Measurements from ENCODE around the gene NAT8L. TPM values are rescaled to one million over a fixed set of nuclear protein-coding genes. Genes with fewer than 3 reads are reported as not detected.
"Not testable (repeated sequence)": the region's sequence is repeated elsewhere in the genome, so short reads cannot be mapped to it uniquely, and the experiment has no call there.

Gene NAT8L
- total RNA-seq = under 1 TPM; under 0.01 to 0.45 (median 0.20) TPM

- DNase-seq (ENCODE audit: extremely low spot score) = no peak
- intact Hi-C loops (cut with DNase I) = no loop called here
- no peak for TF ChIP-seq POLR2A (IDR thresholded peaks at IDR 0.05; ENCODE audit: low read depth)
- TF ChIP-seq POLR2AphosphoS5 (IDR thresholded peaks at IDR 0.05) = no peak
- no peaks in the 10 kb centered on the region for H3K9me3 ChIP-seq
- WGBS = no CpG with 5 or more reads among the region's 119 CpGs
- H3K27ac ChIP-seq (replicated peaks in 1 of 4) = no peak within 1 kb of the TSS
- peaks cover 3 to 26% (median 23%) of the 10 kb centered on the region in 4 donors for H3K4me1 ChIP-seq
- H3K27me3 ChIP-seq = peaks cover 0 to 91% (median 21%) of the 10 kb centered on the region in 4 donors
- peak within 1 kb of the TSS; percentile 48 to 62 (median 50) for H3K4me3 ChIP-seq
- no peaks in the 10 kb centered on the region for H3K36me3 ChIP-seq
Measured at GRCh38 chr4:2059046-2059725, at the start of gene NAT8L. Gene NAT8L (plus strand): TSS chr4:2059327. CDS start chr4:2059512, 185 bp downstream.

GRCh38 chr4:2009651-2010233 lies 49.4 kb upstream of the NAT8L start:
- DNase-seq (ENCODE audit: extremely low spot score) = peak; percentile 90
- WGBS = 11% methylated on average over 23 of the region's 23 CpGs
- no peaks in the 10 kb centered on the region for H3K9me3 ChIP-seq
- H3K27me3 ChIP-seq = no peaks in the 10 kb centered on the region
- peak overlapping the region; percentile 94 to 100 (median 96) for H3K27ac ChIP-seq (replicated peaks in 1 of 4)
- TF ChIP-seq CTCF (IDR thresholded peaks at IDR 0.05) (peak in 2 of 3 experiments; percentile 4 to 38), EP300 (IDR thresholded peaks at IDR 0.05) (no peak), POLR2A (IDR thresholded peaks at IDR 0.05; ENCODE audit: low read depth) (no peak), POLR2AphosphoS5 (IDR thresholded peaks at IDR 0.05) (no peak)
- H3K4me1 ChIP-seq = peaks cover 8 to 37% (median 31%) of the 10 kb centered on the region in 4 donors
- H3K4me3 ChIP-seq = peak overlapping the region; percentile 81 to 99 (median 98)
- intact Hi-C loops (cut with DNase I) = no loop called here
- H3K36me3 ChIP-seq = peaks cover 0 to 16% (median 7%) of the 10 kb centered on the region in 4 donors

GRCh38 chr4:2011583-2011982 lies 47.5 kb upstream of the NAT8L start:
- no peak overlapping the region for H3K27ac ChIP-seq (replicated peaks in 1 of 4)
- no peaks in the 10 kb centered on the region for H3K9me3 ChIP-seq
- DNase-seq (ENCODE audit: extremely low spot score) = no peak
- intact Hi-C loops (cut with DNase I) = no loop called here
- peaks cover 8 to 27% (median 23%) of the 10 kb centered on the region in 4 donors for H3K4me1 ChIP-seq
- H3K36me3 ChIP-seq = no peaks in the 10 kb centered on the region
- TF ChIP-seq CTCF (IDR thresholded peaks at IDR 0.05) = no peak
- TF ChIP-seq EP300 (IDR thresholded peaks at IDR 0.05) = no peak
- TF ChIP-seq POLR2A (IDR thresholded peaks at IDR 0.05; ENCODE audit: low read depth) = no peak
- 77% methylated on average over 3 of the region's 3 CpGs for WGBS
- H3K27me3 ChIP-seq = no peaks in the 10 kb centered on the region
- no peak overlapping the region for H3K4me3 ChIP-seq

- Histone ChIP-seq H3K27me3 (peaks cover 0 to 18% (median 0%) of the 10 kb centered on the region in 4 donors), H3K4me1 (peaks cover under 1 to 5% (median 4%) of the 10 kb centered on the region in 4 donors), H3K4me3 (no peak overlapping the region), H3K27ac (replicated peaks in 1 of 4) (no peak overlapping the region), H3K36me3 (no peaks in the 10 kb centered on the region), H3K9me3 (no peaks in the 10 kb centered on the region)
- intact Hi-C loops (cut with DNase I) = no loop called here
- no peak for DNase-seq (ENCODE audit: extremely low spot score)
- WGBS = 57% methylated on average over 4 of the region's 4 CpGs
- TF ChIP-seq EP300 (IDR thresholded peaks at IDR 0.05) (no peak), CTCF (IDR thresholded peaks at IDR 0.05) (no peak), POLR2AphosphoS5 (IDR thresholded peaks at IDR 0.05) (no peak), POLR2A (IDR thresholded peaks at IDR 0.05; ENCODE audit: low read depth) (no peak)
Measured at GRCh38 chr4:2015008-2015407, 44.1 kb upstream of the NAT8L start.

- H3K36me3 ChIP-seq; intact Hi-C loops (cut with DNase I); H3K27ac ChIP-seq (replicated peaks in 1 of 4); H3K4me3 ChIP-seq; H3K4me1 ChIP-seq; DNase-seq (ENCODE audit: extremely low spot score); H3K9me3 ChIP-seq: not testable (repeated sequence)
- 35% methylated on average over 15 of the region's 15 CpGs for WGBS
- H3K27me3 ChIP-seq = peaks cover 0 to 56% (median 6%) of the 10 kb centered on the region in 4 donors
Measured at GRCh38 chr4:2021358-2022018, 37.6 kb upstream of the NAT8L start.

Measured in esophagus muscularis mucosa (tissue), 4 donors.